GM18502 (cell line): ENCODE results near the gene SIDT1.

ENCODE experiments used
- ATAC-seq: cut with Tn5 transposase; IDR thresholded peaks from one replicate; pipeline ENCODE4 v1.9.1; 2021; ENCODE audit warnings: mild to moderate bottlenecking; ENCODE audit not compliant: unreplicated experiment, poor library complexity

SIDT1 gene

GRCh38 chr3:113589971-113590370 is 57.6 kb downstream of the SIDT1 start:
- no peak for ATAC-seq

- no peak for ATAC-seq
Observed at GRCh38 chr3:113590983-113591382, 58.6 kb downstream of the SIDT1 start.

- no peak for ATAC-seq
Observed at GRCh38 chr3:113594066-113594465, 61.7 kb downstream of the SIDT1 start.

- ATAC-seq = no peak
Observed at GRCh38 chr3:113597596-113598354, 65.4 kb downstream of the SIDT1 start.

- no peak for ATAC-seq
Observed at GRCh38 chr3:113600418-113601182, 68.2 kb downstream of the SIDT1 start.

- ATAC-seq = no peak
Observed at GRCh38 chr3:113601240-113601639, 68.9 kb downstream of the SIDT1 start.

GRCh38 chr3:113602256-113602655 is 69.9 kb downstream of the SIDT1 start:
- no peak for ATAC-seq

- ATAC-seq = no peak
Observed at GRCh38 chr3:113602836-113603235, 70.5 kb downstream of the SIDT1 start.

GRCh38 chr3:113606539-113607218 is 74.3 kb downstream of the SIDT1 start:
- ATAC-seq = peak; percentile 100

- peak; percentile 23 for ATAC-seq
Observed at GRCh38 chr3:113607219-113607596, 74.9 kb downstream of the SIDT1 start.

GRCh38 chr3:113614402-113614801 is 82.0 kb downstream of the SIDT1 start:
- ATAC-seq = no peak

- no peak for ATAC-seq
Observed at GRCh38 chr3:113615976-113616375, 83.6 kb downstream of the SIDT1 start.

- no peak for ATAC-seq
Observed at GRCh38 chr3:113617726-113618125, 85.4 kb downstream of the SIDT1 start.

GRCh38 chr3:113620091-113620490 is 87.7 kb downstream of the SIDT1 start:
- no peak for ATAC-seq

- ATAC-seq = no peak
Observed at GRCh38 chr3:113623324-113623723, 91.0 kb downstream of the SIDT1 start.

- ATAC-seq = no peak
Observed at GRCh38 chr3:113623811-113624210, 91.5 kb downstream of the SIDT1 start.

- no peak for ATAC-seq
Observed at GRCh38 chr3:113625834-113626233, 93.5 kb downstream of the SIDT1 start.

GRCh38 chr3:113626503-113627371 is 94.4 kb downstream of the SIDT1 start:
- peak; percentile 71 for ATAC-seq

- ATAC-seq = no peak
Observed at GRCh38 chr3:113628316-113628715, 96.0 kb downstream of the SIDT1 start.

- ATAC-seq = no peak
Observed at GRCh38 chr3:113628788-113629187, 96.4 kb downstream of the SIDT1 start.
